Prostate gland (tissue), 2 donors: Measurements from ENCODE around the gene SKAP2.

ENCODE experiments used
- CTCF ChIP-seq, 4 experiments: fragments of 200-600 bp in 2 of 4; fragments of 450-650 bp in 2 of 4; sonication (generic) in 2 of 4; IDR thresholded peaks; 1 replicate in 3 of 4; 2 replicates in 1 of 4; pipeline ENCODE4 v1.5.1; 2016 to 2019; ENCODE audit warnings: antibody characterized with exemption in 4 of 4, mild to moderate bottlenecking in 2 of 4, moderate library complexity in 2 of 4
- POLR2AphosphoS5 ChIP-seq: sonication (generic); formaldehyde crosslinking; IDR thresholded peaks from one replicate; pipeline ENCODE4 v1.6.1; 2017; ENCODE audit warnings: antibody characterized with exemption

GRCh38 chr7:26726051-26726450 lies 138.3 kb downstream of the SKAP2 start:
- TF ChIP-seq POLR2AphosphoS5 (no peak), CTCF (IDR thresholded peaks at IDR 0.05) (no peak)
